ENCODE measurements around the gene OTULINL.
A peak's percentile ranks its signal among the peaks of the same experiment; 100 is the strongest.

Gene OTULINL

DNA sequence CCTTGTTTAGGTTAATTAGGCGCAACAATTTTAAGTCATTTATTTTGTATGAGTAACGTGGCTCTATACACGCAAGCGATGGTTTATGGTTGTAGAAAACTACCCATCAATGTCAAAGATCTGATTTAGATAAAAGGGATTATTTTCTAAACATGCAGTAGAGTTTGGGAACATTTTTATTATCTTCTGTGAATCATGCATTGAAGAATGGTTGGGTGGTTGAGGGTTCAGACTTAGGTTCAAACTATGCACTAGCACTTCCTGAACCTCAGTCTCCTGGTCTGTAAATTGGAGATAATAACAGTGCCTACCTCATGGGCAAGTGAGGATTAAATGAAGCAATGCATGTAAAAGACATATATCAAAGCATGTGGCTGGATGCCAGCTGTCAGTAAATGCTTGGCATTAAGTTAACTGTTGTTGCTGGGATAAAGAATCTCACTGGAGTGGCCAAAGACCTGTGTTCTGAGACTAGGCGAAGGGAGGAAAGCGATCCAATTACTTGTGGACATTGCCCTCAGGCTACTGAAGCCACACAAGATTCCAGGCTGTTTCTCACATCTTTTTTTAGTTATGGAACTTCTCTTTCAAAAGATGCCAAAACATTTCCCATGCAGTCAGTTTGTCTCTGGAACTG is 1.1 kb upstream of the OTULINL start:
- peak; percentile 56 for DNase-seq (ENCODE audit: low read depth)
- TF ChIP-seq CTCF (IDR thresholded peaks at IDR 0.05; ENCODE audit: low read length, missing control alignments), result no peak
- H3K4me3 ChIP-seq (replicated peaks; ENCODE audit: low read depth, low read length), result no peak overlapping the region

DNA sequence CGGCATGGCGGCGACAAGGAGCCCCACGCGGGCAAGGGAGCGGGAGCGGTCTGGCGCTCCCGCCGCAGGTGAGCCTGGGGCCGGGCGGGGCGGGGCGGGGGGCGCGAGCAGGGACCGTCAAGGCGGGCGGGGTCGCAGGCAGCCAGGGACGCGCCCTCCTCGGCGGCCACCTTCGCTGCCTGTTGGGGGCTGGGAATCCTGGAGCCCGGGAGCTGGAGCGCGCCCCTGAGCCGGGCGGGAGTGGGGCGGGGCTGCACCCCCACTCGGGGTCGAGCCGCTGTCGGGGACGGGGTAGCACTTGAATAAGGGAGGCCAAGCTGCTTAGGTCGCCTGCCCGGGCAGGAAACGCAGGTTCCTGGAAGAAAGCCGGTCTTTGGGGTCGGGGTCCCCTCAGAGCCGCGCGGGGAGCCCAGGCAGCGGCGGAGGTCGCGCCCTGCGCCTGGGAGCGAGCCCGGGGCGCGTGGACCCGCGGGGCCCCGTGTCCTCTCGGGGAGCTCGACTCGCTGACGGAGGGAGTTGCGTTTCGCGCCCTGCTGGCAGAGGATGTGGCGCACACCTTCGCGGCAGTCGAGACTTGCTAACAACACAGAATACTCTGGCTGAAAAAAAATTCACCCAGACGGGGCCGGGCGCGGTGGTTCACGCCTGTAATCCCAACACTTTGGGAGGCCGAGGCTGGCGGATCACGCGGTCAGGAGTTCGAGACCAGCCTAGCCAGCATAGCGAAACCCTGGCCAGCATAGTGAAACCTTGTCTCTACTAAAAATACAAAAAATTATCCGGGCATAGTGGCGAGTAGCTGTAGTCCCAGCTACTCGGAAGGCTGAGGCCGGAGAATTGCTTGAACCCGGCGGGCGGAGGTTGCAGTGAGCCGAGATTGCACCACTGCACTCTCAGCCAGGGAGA is 552 bp downstream of the OTULINL start:
- DNase-seq (ENCODE audit: low read depth), result peak; percentile 13
- no peak for TF ChIP-seq CTCF (IDR thresholded peaks at IDR 0.05; ENCODE audit: low read length, missing control alignments)

GRCh38 chr5:14582797-14583137 is 1.2 kb downstream of the OTULINL start:
- H3K4me3 ChIP-seq (replicated peaks; ENCODE audit: low read depth, low read length), result peak overlapping the region; percentile 54
- no peak for TF ChIP-seq CTCF (IDR thresholded peaks at IDR 0.05; ENCODE audit: low read length, missing control alignments)
- no peak for DNase-seq (ENCODE audit: low read depth)

More for the DNA sequence above, 552 bp downstream of the OTULINL start:
- H3K4me3 ChIP-seq (replicated peaks; ENCODE audit: low read depth, low read length), result peak overlapping the region; percentile 54

DNA sequence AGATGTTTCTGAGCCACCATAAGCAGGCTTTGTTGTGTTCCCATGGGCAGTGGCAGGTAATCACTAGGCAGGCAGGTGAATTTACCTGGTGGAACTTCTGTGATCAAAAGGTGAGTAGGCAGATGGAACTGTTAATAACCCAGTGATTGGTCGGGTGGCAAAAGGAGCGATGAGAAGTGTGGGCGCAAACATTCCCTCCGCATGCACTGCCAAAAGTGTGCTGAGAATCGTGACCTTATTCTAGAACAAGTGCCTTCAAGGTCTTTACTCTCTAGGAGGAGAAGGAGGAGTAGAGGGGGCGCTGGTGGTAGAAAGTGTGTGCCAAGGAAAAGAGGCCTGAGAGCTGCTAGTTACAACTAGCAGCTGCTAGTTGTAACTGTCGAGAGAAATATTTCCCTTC is 3.3 kb downstream of the OTULINL start:
- no peak for TF ChIP-seq CTCF (IDR thresholded peaks at IDR 0.05; ENCODE audit: low read length, missing control alignments)
- H3K4me3 ChIP-seq (replicated peaks; ENCODE audit: low read depth, low read length), result no peak overlapping the region
- DNase-seq (ENCODE audit: low read depth), result no peak

DNA sequence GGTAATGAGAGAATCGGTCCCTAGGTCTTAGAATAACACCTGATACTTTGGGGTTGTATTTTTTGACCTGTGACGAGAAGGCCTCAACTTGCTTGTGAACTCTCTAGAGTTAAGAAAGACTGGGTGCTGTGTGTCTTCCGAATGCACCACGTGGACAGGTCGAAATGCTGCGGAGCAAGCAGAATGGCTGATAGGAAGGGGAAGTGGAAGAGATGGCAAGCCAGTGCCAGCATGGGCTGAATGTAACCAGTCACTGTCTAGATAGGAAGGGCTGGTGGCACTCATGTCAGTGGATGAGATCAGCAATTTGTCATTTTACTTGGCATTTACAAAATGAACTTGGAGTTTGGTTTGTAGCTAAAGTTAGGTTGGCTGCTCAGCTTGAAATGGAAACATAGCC is 5.6 kb downstream of the OTULINL start:
- no peak for DNase-seq (ENCODE audit: low read depth)
- H3K4me3 ChIP-seq (replicated peaks; ENCODE audit: low read depth, low read length), result no peak overlapping the region
- TF ChIP-seq CTCF (IDR thresholded peaks at IDR 0.05; ENCODE audit: low read length, missing control alignments), result no peak

- no peak for DNase-seq (ENCODE audit: low read depth)
- H3K4me3 ChIP-seq (replicated peaks; ENCODE audit: low read depth, low read length), result no peak overlapping the region
These were observed 6.6 kb downstream of the OTULINL start for GRCh38 chr5:14588145-14588544.

More at GRCh38 chr5:14588145-14588544, 6.6 kb downstream of the OTULINL start:
- TF ChIP-seq CTCF (IDR thresholded peaks at IDR 0.05; ENCODE audit: low read length, missing control alignments), result no peak
